A549 (cell line): ENCODE measurements around the gene POLR1E.

Experiments used
- HDAC2 ChIP-seq: fragments of 200-600 bp; sonication (generic); IDR thresholded peaks from 2 replicates; pipeline ENCODE4 v1.6.1; 2016
- JUN ChIP-seq, 2 experiments: fragments of >200 bp; sonication (Bioruptor Twin); formaldehyde crosslinking; IDR thresholded peaks; 2 replicates in 1 of 2; 3 replicates in 1 of 2; pipeline ENCODE4 v1.6.1; 2016 to 2017
- JUNB ChIP-seq: fragments of >200 bp; sonication (Bioruptor Twin); formaldehyde crosslinking; IDR thresholded peaks from 2 replicates; pipeline ENCODE4 v1.6.1; 2016
- KDM1A ChIP-seq: fragments of 200-600 bp; sonication (generic); IDR thresholded peaks from 2 replicates; pipeline ENCODE4 v1.6.1; 2016; ENCODE audit warnings: low read depth, mild to moderate bottlenecking
- MAX ChIP-seq: IDR thresholded peaks from 2 replicates; pipeline ENCODE4 v1.6.1; 2012
- MAZ ChIP-seq: fragments of 150-350 bp; IDR thresholded peaks from 2 replicates; pipeline ENCODE4 v1.6.1; 2014; ENCODE audit warnings: antibody characterized with exemption, low read depth, low read length, borderline replicate concordance
- PBX3 ChIP-seq: IDR thresholded peaks from 2 replicates; pipeline ENCODE4 v1.6.1; 2012
- PHF8 ChIP-seq: fragments of 200-600 bp; sonication (generic); IDR thresholded peaks from 2 replicates; pipeline ENCODE4 v1.6.1; 2016; ENCODE audit warnings: low read depth, mild to moderate bottlenecking, antibody characterized with exemption, moderate library complexity, borderline replicate concordance
- POLR2A ChIP-seq: IDR thresholded peaks from 2 replicates; pipeline ENCODE4 v1.6.1; 2012; ENCODE audit warnings: mild to moderate bottlenecking, low read length
- RFX5 ChIP-seq: fragments of 450-650 bp; IDR thresholded peaks from 2 replicates; pipeline ENCODE4 v1.7.1; 2014; ENCODE audit warnings: antibody characterized with exemption, mild to moderate bottlenecking, moderate library complexity
- TP53 ChIP-seq: fragments of 250-450 bp; sonication (Bioruptor Pico); IDR thresholded peaks from 2 replicates; pipeline ENCODE4 v1.5.0; 2021; ENCODE audit warnings: mild to moderate bottlenecking, moderate library complexity
- TF ChIP-seq, protein P1 (sequence below): fragments of >200 bp; sonication (Bioruptor Twin); formaldehyde crosslinking; IDR thresholded peaks from 3 replicates; pipeline ENCODE4 v1.5.1; 2016

DNA sequence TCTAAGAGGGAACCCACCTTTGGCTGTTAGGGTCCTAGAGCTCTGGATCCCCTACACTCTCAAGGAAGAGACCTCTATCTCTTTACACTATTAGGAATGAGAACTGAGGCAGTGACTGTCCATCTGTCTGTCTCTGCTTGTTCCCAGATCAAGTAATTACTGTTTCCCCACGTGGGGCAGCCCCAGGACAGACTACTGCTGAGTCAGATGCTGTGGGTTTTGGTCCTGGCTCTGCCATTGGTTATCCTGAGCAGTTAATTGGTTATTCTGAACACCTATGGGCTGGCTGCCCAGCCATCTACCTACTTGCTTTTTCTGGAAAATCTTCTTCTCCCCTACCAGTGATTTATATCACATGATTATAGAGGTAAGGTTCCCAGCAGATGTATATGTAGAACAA, 57.1 kb downstream of the POLR1E start:
- TF ChIP-seq POLR2A: no peak
- no peak for TF ChIP-seq MAZ
- no peak for TF ChIP-seq HDAC2
- TF ChIP-seq, protein P1, sequence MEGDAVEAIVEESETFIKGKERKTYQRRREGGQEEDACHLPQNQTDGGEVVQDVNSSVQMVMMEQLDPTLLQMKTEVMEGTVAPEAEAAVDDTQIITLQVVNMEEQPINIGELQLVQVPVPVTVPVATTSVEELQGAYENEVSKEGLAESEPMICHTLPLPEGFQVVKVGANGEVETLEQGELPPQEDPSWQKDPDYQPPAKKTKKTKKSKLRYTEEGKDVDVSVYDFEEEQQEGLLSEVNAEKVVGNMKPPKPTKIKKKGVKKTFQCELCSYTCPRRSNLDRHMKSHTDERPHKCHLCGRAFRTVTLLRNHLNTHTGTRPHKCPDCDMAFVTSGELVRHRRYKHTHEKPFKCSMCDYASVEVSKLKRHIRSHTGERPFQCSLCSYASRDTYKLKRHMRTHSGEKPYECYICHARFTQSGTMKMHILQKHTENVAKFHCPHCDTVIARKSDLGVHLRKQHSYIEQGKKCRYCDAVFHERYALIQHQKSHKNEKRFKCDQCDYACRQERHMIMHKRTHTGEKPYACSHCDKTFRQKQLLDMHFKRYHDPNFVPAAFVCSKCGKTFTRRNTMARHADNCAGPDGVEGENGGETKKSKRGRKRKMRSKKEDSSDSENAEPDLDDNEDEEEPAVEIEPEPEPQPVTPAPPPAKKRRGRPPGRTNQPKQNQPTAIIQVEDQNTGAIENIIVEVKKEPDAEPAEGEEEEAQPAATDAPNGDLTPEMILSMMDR: no peak
- TF ChIP-seq JUN (IDR thresholded peaks at IDR 0.05): no peak
- TF ChIP-seq KDM1A: no peak
- TF ChIP-seq PBX3: no peak
- TF ChIP-seq PHF8: no peak
- TF ChIP-seq JUNB: no peak
- no peak for TF ChIP-seq MAX
- no peak for TF ChIP-seq RFX5
- TF ChIP-seq TP53 (CRISPR knock-in tag): no peak
